HEK293T (cell line): ENCODE data around the gene AOAH.

Experiments
- ARNT ChIP-seq: fragments of 450-650 bp; IDR thresholded peaks from 2 replicates; pipeline ENCODE4 v1.6.1; 2017; ENCODE audit warnings: mild to moderate bottlenecking
- BHLHE40 ChIP-seq: fragments of 450-650 bp; IDR thresholded peaks from 2 replicates; pipeline ENCODE4 v1.6.1; 2016; ENCODE audit warnings: mild to moderate bottlenecking, moderate library complexity, borderline replicate concordance
- CTBP1 ChIP-seq: fragments of 450-650 bp; IDR thresholded peaks from 2 replicates; pipeline ENCODE4 v1.6.1; 2016; ENCODE audit warnings: borderline replicate concordance
- ELF4 ChIP-seq: fragments of 450-650 bp; IDR thresholded peaks from 2 replicates; pipeline ENCODE4 v1.6.1; 2017; ENCODE audit warnings: antibody characterized with exemption
- FOXK2 ChIP-seq: fragments of 450-650 bp; IDR thresholded peaks from 2 replicates; pipeline ENCODE4 v1.6.1; 2016; ENCODE audit warnings: mild to moderate bottlenecking
- FOXM1 ChIP-seq: fragments of 450-650 bp; IDR thresholded peaks from 2 replicates; pipeline ENCODE4 v1.6.1; 2017; ENCODE audit warnings: mild to moderate bottlenecking, borderline replicate concordance
- HDGF ChIP-seq: fragments of 450-650 bp; IDR thresholded peaks from 2 replicates; pipeline ENCODE4 v1.6.1; 2017; ENCODE audit warnings: antibody characterized with exemption, borderline replicate concordance
- L3MBTL2 ChIP-seq: fragments of 450-650 bp; conservative IDR thresholded peaks from 2 replicates; pipeline ENCODE4 v1.6.1; 2016; ENCODE audit warnings: mild to moderate bottlenecking
- NFRKB ChIP-seq: fragments of 450-650 bp; IDR thresholded peaks from 2 replicates; pipeline ENCODE4 v1.6.1; 2016; ENCODE audit warnings: mild to moderate bottlenecking, moderate library complexity
- SP1 ChIP-seq: fragments of 450-650 bp; IDR thresholded peaks from 2 replicates; pipeline ENCODE4 v1.6.1; 2017
- TARDBP ChIP-seq: fragments of 450-650 bp; IDR thresholded peaks from 2 replicates; pipeline ENCODE4 v1.6.1; 2016
- ZNF384 ChIP-seq: fragments of 450-650 bp; IDR thresholded peaks from 2 replicates; pipeline ENCODE4 v1.6.1; 2016
- TF ChIP-seq, protein P1 (sequence below): fragments of 450-650 bp; IDR thresholded peaks from 2 replicates; pipeline ENCODE4 v1.6.1; 2016

- TF ChIP-seq FOXM1 (no peak), HDGF (no peak), ZNF384 (no peak), FOXK2 (no peak), NFRKB (no peak), BHLHE40 (no peak), CTBP1 (no peak), ARNT (no peak), L3MBTL2 (no peak), SP1 (no peak), ELF4 (no peak), TARDBP (no peak)
- TF ChIP-seq, protein P1, sequence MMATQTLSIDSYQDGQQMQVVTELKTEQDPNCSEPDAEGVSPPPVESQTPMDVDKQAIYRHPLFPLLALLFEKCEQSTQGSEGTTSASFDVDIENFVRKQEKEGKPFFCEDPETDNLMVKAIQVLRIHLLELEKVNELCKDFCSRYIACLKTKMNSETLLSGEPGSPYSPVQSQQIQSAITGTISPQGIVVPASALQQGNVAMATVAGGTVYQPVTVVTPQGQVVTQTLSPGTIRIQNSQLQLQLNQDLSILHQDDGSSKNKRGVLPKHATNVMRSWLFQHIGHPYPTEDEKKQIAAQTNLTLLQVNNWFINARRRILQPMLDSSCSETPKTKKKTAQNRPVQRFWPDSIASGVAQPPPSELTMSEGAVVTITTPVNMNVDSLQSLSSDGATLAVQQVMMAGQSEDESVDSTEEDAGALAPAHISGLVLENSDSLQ, result no peak
Observed at GRCh38 chr7:36527549-36527913, 196.8 kb downstream of the AOAH start.
